ENCODE measurements around the gene MTA3.
"Not testable (repeated sequence)": the region's sequence is repeated elsewhere in the genome, so short reads cannot be mapped to it uniquely, and the experiment has no call there.

The MTA3 gene

GRCh38 chr2:42638080-42638784, 69.8 kb downstream of the MTA3 start:
- in situ Hi-C loops (cut with MboI; ENCODE audit: low sequenced_read_pairs, unreplicated experiment), result no loop called here
- no peak for DNase-seq (ENCODE audit: low spot score)
- TF ChIP-seq CTCF (IDR thresholded peaks at IDR 0.05; ENCODE audit: borderline replicate concordance, control extremely low read depth, extremely low read depth, insufficient read depth, missing control alignments), result no peak

- peak; percentile 59 for DNase-seq (ENCODE audit: low spot score)
- in situ Hi-C loops (cut with MboI; ENCODE audit: low sequenced_read_pairs, unreplicated experiment), result no loop called here
- no peak for TF ChIP-seq CTCF (IDR thresholded peaks at IDR 0.05; ENCODE audit: borderline replicate concordance, control extremely low read depth, extremely low read depth, insufficient read depth, missing control alignments)
These were observed 71.1 kb downstream of the MTA3 start for GRCh38 chr2:42639340-42640077.

GRCh38 chr2:42640261-42640660, 71.8 kb downstream of the MTA3 start:
- TF ChIP-seq CTCF (IDR thresholded peaks at IDR 0.05; ENCODE audit: borderline replicate concordance, control extremely low read depth, extremely low read depth, insufficient read depth, missing control alignments), result no peak
- in situ Hi-C loops (cut with MboI; ENCODE audit: low sequenced_read_pairs, unreplicated experiment), result no loop called here
- no peak for DNase-seq (ENCODE audit: low spot score)

- in situ Hi-C loops (cut with MboI; ENCODE audit: low sequenced_read_pairs, unreplicated experiment); DNase-seq (ENCODE audit: low spot score): not testable (repeated sequence)
These were observed 73.9 kb downstream of the MTA3 start for GRCh38 chr2:42642371-42642770.

GRCh38 chr2:42645551-42645950, 77.1 kb downstream of the MTA3 start:
- DNase-seq (ENCODE audit: low spot score), result no peak
- TF ChIP-seq CTCF (IDR thresholded peaks at IDR 0.05; ENCODE audit: borderline replicate concordance, control extremely low read depth, extremely low read depth, insufficient read depth, missing control alignments), result no peak
- in situ Hi-C loops (cut with MboI; ENCODE audit: low sequenced_read_pairs, unreplicated experiment), result no loop called here

- in situ Hi-C loops (cut with MboI; ENCODE audit: low sequenced_read_pairs, unreplicated experiment), result no loop called here
- TF ChIP-seq CTCF (IDR thresholded peaks at IDR 0.05; ENCODE audit: borderline replicate concordance, control extremely low read depth, extremely low read depth, insufficient read depth, missing control alignments), result no peak
- no peak for DNase-seq (ENCODE audit: low spot score)
These were observed 80.4 kb downstream of the MTA3 start for GRCh38 chr2:42648796-42649195.

GRCh38 chr2:42651057-42651456, 82.6 kb downstream of the MTA3 start:
- no peak for DNase-seq (ENCODE audit: low spot score)
- in situ Hi-C loops (cut with MboI; ENCODE audit: low sequenced_read_pairs, unreplicated experiment), result no loop called here
- no peak for TF ChIP-seq CTCF (IDR thresholded peaks at IDR 0.05; ENCODE audit: borderline replicate concordance, control extremely low read depth, extremely low read depth, insufficient read depth, missing control alignments)

All from GM13976 (cell line).